Suprapubic skin (tissue), 4 donors: ENCODE results near the gene DTNA. TPM values are rescaled to one million over a fixed set of nuclear protein-coding genes. Genes with fewer than 3 reads are reported as not detected.

ENCODE experiments used
- DNase-seq, 2 donors: peaks; one replicate each; pipeline ENCODE4 v3.0.0-alpha.2; 2019; ENCODE audit warnings: low spot score in 2 of 2
- H3K27ac ChIP-seq: fragments of 200-600 bp; sonication (generic); one replicate; pipeline ENCODE4 v1.5.1; 2019
- H3K27me3 ChIP-seq: fragments of 200-600 bp; sonication (generic); one replicate; pipeline ENCODE4 v1.5.1; 2019
- H3K36me3 ChIP-seq: fragments of 200-600 bp; sonication (generic); one replicate; pipeline ENCODE4 v1.5.1; 2019
- H3K4me1 ChIP-seq: fragments of 200-600 bp; sonication (generic); one replicate; pipeline ENCODE4 v1.5.1; 2019
- H3K4me3 ChIP-seq: fragments of 200-600 bp; sonication (generic); one replicate; pipeline ENCODE4 v1.5.1; 2019; ENCODE audit warnings: mild to moderate bottlenecking
- H3K9me3 ChIP-seq: fragments of 200-600 bp; sonication (generic); one replicate; pipeline ENCODE4 v1.5.1; 2019
- CTCF ChIP-seq, 2 donors: fragments of 200-600 bp in 1 of 2; fragments of 450-650 bp in 1 of 2; sonication (generic) in 1 of 2; IDR thresholded peaks; one replicate each; pipeline ENCODE4 v1.5.1; 2016 to 2019; ENCODE audit warnings: antibody characterized with exemption in 2 of 2, mild to moderate bottlenecking in 1 of 2, moderate library complexity in 1 of 2
- EP300 ChIP-seq: sonication (generic); formaldehyde crosslinking; IDR thresholded peaks from one replicate; pipeline ENCODE4 v1.6.1; 2017; ENCODE audit warnings: antibody characterized with exemption
- POLR2A ChIP-seq, 2 donors: fragments of 450-650 bp; IDR thresholded peaks; one replicate each; pipeline ENCODE4 v1.6.1; 2017; ENCODE audit warnings: antibody characterized with exemption in 2 of 2, mild to moderate bottlenecking in 2 of 2, moderate library complexity in 2 of 2
- POLR2AphosphoS5 ChIP-seq, 3 donors: sonication (generic); formaldehyde crosslinking; IDR thresholded peaks; one replicate each; pipeline ENCODE4 v1.6.1; 2017; ENCODE audit warnings: antibody characterized with exemption in 3 of 3
- WGBS: methylation state at CpG from one replicate; pipeline ENCODE4 v1.1.5; 2018; 5-methylcytosine and 5-hydroxymethylcytosine counted together
- total RNA-seq, 4 donors: library from RNA; depleted of rRNA; stranded (reverse); fragments of >200 nt; gene quantifications; one replicate each; pipeline ENCODE4 v1.1.0, GENCODE V29; 2016

DTNA gene
- total RNA-seq, 4 donors from 2014 or later = 3.0 to 15.9 (median 5.1) TPM

GRCh38 chr18:34862561-34862960 lies 152.5 kb downstream of the DTNA start:
- no peak for TF ChIP-seq CTCF (IDR thresholded peaks at IDR 0.05)
- Histone ChIP-seq H3K9me3 (no peaks in the 10 kb centered on the region), H3K36me3 (no peaks in the 10 kb centered on the region), H3K27ac (no peak overlapping the region), H3K4me1 (no peaks in the 10 kb centered on the region), H3K4me3 (no peak overlapping the region), H3K27me3 (no peaks in the 10 kb centered on the region)
- WGBS = 87% methylated on average over 3 of the region's 3 CpGs
- DNase-seq = no peak

GRCh38 chr18:34863702-34864101 lies 153.6 kb downstream of the DTNA start:
- no peaks in the 10 kb centered on the region for H3K27me3 ChIP-seq
- DNase-seq = no peak
- 96% methylated on average over 3 of the region's 3 CpGs for WGBS

GRCh38 chr18:34864836-34865497 lies 154.9 kb downstream of the DTNA start:
- TF ChIP-seq POLR2A (IDR thresholded peaks at IDR 0.05) (no peak), EP300 (no peak)
- WGBS = 94% methylated on average over 3 of the region's 3 CpGs
- Histone ChIP-seq H3K27ac (no peak overlapping the region), H3K4me3 (no peak overlapping the region), H3K27me3 (no peaks in the 10 kb centered on the region), H3K36me3 (no peaks in the 10 kb centered on the region), H3K4me1 (no peaks in the 10 kb centered on the region), H3K9me3 (no peaks in the 10 kb centered on the region)
- no peak for DNase-seq

More at GRCh38 chr18:34863702-34864101, 153.6 kb downstream of the DTNA start:
- H3K4me1 ChIP-seq = no peaks in the 10 kb centered on the region
- H3K27ac ChIP-seq = no peak overlapping the region
- no peak for TF ChIP-seq POLR2A (IDR thresholded peaks at IDR 0.05)
- no peak for TF ChIP-seq CTCF (IDR thresholded peaks at IDR 0.05)
- TF ChIP-seq POLR2AphosphoS5 (IDR thresholded peaks at IDR 0.05) = no peak
- no peak for TF ChIP-seq EP300
- no peaks in the 10 kb centered on the region for H3K9me3 ChIP-seq
- H3K36me3 ChIP-seq = no peaks in the 10 kb centered on the region
- no peak overlapping the region for H3K4me3 ChIP-seq

- 82% methylated on average over 2 of the region's 2 CpGs for WGBS
- H3K27ac ChIP-seq = no peak overlapping the region
- no peaks in the 10 kb centered on the region for H3K27me3 ChIP-seq
- H3K9me3 ChIP-seq = no peaks in the 10 kb centered on the region
- no peaks in the 10 kb centered on the region for H3K36me3 ChIP-seq
- DNase-seq = no peak
- no peak overlapping the region for H3K4me3 ChIP-seq
- H3K4me1 ChIP-seq = no peaks in the 10 kb centered on the region
- TF ChIP-seq POLR2AphosphoS5 (IDR thresholded peaks at IDR 0.05) = no peak
- no peak for TF ChIP-seq POLR2A (IDR thresholded peaks at IDR 0.05)
- TF ChIP-seq CTCF (IDR thresholded peaks at IDR 0.05) = no peak
- no peak for TF ChIP-seq EP300
Measured at GRCh38 chr18:34866310-34866709, 156.2 kb downstream of the DTNA start.

GRCh38 chr18:34866739-34867138 lies 156.6 kb downstream of the DTNA start:
- WGBS = 45% methylated on average over 4 of the region's 4 CpGs
- TF ChIP-seq EP300 = no peak
- TF ChIP-seq CTCF (IDR thresholded peaks at IDR 0.05) = peak in 1 of 2 donors; percentile 25
- TF ChIP-seq POLR2A (IDR thresholded peaks at IDR 0.05) = no peak
- H3K27ac ChIP-seq = no peak overlapping the region
- no peak for DNase-seq
- H3K27me3 ChIP-seq = no peaks in the 10 kb centered on the region
- no peaks in the 10 kb centered on the region for H3K4me1 ChIP-seq
- H3K36me3 ChIP-seq = no peaks in the 10 kb centered on the region
- H3K9me3 ChIP-seq = no peaks in the 10 kb centered on the region
- no peak overlapping the region for H3K4me3 ChIP-seq

GRCh38 chr18:34867520-34867919 lies 157.4 kb downstream of the DTNA start:
- no peaks in the 10 kb centered on the region for H3K9me3 ChIP-seq
- H3K27me3 ChIP-seq = no peaks in the 10 kb centered on the region
- H3K4me1 ChIP-seq = no peaks in the 10 kb centered on the region
- H3K36me3 ChIP-seq = no peaks in the 10 kb centered on the region
- no peak overlapping the region for H3K27ac ChIP-seq
- TF ChIP-seq EP300 = no peak
- TF ChIP-seq POLR2A (IDR thresholded peaks at IDR 0.05) = no peak
- no peak for TF ChIP-seq POLR2AphosphoS5 (IDR thresholded peaks at IDR 0.05)
- TF ChIP-seq CTCF (IDR thresholded peaks at IDR 0.05) = no peak
- H3K4me3 ChIP-seq = no peak overlapping the region
- WGBS = 78% methylated on average over 7 of the region's 7 CpGs
- DNase-seq = no peak
